Epithelial cell of proximal tubule (primary cell): ENCODE data around the gene PDXK. TPM values are rescaled to one million over a fixed set of nuclear protein-coding genes. Genes with fewer than 3 reads are reported as not detected.

ENCODE experiments used
- DNase-seq: peaks from one replicate; pipeline ENCODE4 v3.0.0-alpha.2; 2011; ENCODE audit warnings: low read depth
- H3K4me3 ChIP-seq: 2 replicates; pipeline ENCODE4 v1.5.1; 2011; ENCODE audit warnings: low read depth, mild to moderate bottlenecking, low read length
- CTCF ChIP-seq: conservative IDR thresholded peaks from 2 replicates; pipeline ENCODE4 v1.5.1; 2012; ENCODE audit warnings: low read depth, mild to moderate bottlenecking, low read length
- total RNA-seq: library from RNA; depleted of rRNA; stranded (reverse); fragments of >200 nt; gene quantifications from 2 replicates; pipeline ENCODE4 v1.2.3, GENCODE V29; 2015

Gene PDXK
- total RNA-seq, 1 donor from 2014 or later, result 130 TPM

GRCh38 chr21:43719748-43720538, 1.0 kb downstream of the PDXK start:
- no peak for DNase-seq
- H3K4me3 ChIP-seq, result peak overlapping the region; percentile 84
- no peak for TF ChIP-seq CTCF

- peak overlapping the region; percentile 84 for H3K4me3 ChIP-seq
- DNase-seq, result no peak
- no peak for TF ChIP-seq CTCF
These were observed 1.7 kb downstream of the PDXK start for GRCh38 chr21:43720539-43721166.

- DNase-seq, result no peak
- peak overlapping the region; percentile 84 for H3K4me3 ChIP-seq
- no peak for TF ChIP-seq CTCF
These were observed 2.3 kb downstream of the PDXK start for GRCh38 chr21:43721206-43721605.

- DNase-seq, result no peak
- H3K4me3 ChIP-seq, result peak overlapping the region; percentile 84
- no peak for TF ChIP-seq CTCF
These were observed 3.0 kb downstream of the PDXK start for GRCh38 chr21:43721939-43722338.

GRCh38 chr21:43723648-43724047, 4.7 kb downstream of the PDXK start:
- no peak overlapping the region for H3K4me3 ChIP-seq
- no peak for DNase-seq
- TF ChIP-seq CTCF, result no peak

- DNase-seq, result no peak
- H3K4me3 ChIP-seq, result no peak overlapping the region
- TF ChIP-seq CTCF, result no peak
These were observed 8.0 kb downstream of the PDXK start for GRCh38 chr21:43726686-43727518.
